ENCODE measurements around the gene RARS2. TPM values are rescaled to one million over a fixed set of nuclear protein-coding genes. Genes with fewer than 3 reads are reported as not detected.

Gene RARS2
- total RNA-seq, 4 donors from 2014 or later: 25.1 to 28.3 (median 26.9) TPM

DNA sequence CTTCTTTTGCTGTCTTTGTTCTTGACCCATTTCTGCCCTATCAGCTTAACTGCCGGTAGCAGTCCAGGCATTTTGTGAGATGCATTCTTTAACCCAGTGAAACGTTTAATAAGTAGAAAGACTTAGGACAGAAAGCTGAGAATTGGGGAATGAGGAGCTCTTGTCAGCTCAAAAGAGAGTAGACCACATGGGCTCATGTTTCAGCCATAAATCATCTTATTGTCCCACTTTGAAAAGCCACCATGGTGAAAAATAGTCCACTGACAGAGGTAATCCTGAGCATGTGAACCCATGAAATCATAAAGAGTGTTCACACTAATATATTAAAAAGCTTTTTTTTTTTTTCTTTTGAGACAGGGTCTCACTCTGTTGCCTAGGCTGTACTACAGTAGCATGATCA lies 16.4 kb upstream of the RARS2 start:
- H3K27me3 ChIP-seq: no peaks in the 10 kb centered on the region
- intact Hi-C loops (cut with DNase I; ENCODE audit: low total_unique reads) (no loop called here), in situ Hi-C loops (cut with MboI; ENCODE audit: low pct_ligation_motif_present in 1 of 4, low pct_unique_long_range_greater_than_20kb in 1 of 4, low sequenced_read_pairs in 3 of 4) (no loop called here)
- no peaks in the 10 kb centered on the region for H3K9me3 ChIP-seq
- H3K36me3 ChIP-seq: peaks cover 0 to 15% (median 0%) of the 10 kb centered on the region in 4 donors
- no peak for TF ChIP-seq POLR2A (IDR thresholded peaks at IDR 0.05)
- no peak for TF ChIP-seq POLR2AphosphoS5 (IDR thresholded peaks at IDR 0.05)
- TF ChIP-seq, protein P1, sequence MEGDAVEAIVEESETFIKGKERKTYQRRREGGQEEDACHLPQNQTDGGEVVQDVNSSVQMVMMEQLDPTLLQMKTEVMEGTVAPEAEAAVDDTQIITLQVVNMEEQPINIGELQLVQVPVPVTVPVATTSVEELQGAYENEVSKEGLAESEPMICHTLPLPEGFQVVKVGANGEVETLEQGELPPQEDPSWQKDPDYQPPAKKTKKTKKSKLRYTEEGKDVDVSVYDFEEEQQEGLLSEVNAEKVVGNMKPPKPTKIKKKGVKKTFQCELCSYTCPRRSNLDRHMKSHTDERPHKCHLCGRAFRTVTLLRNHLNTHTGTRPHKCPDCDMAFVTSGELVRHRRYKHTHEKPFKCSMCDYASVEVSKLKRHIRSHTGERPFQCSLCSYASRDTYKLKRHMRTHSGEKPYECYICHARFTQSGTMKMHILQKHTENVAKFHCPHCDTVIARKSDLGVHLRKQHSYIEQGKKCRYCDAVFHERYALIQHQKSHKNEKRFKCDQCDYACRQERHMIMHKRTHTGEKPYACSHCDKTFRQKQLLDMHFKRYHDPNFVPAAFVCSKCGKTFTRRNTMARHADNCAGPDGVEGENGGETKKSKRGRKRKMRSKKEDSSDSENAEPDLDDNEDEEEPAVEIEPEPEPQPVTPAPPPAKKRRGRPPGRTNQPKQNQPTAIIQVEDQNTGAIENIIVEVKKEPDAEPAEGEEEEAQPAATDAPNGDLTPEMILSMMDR (IDR thresholded peaks at IDR 0.05): no peak
- no peak for TF ChIP-seq EP300 (IDR thresholded peaks at IDR 0.05; ENCODE audit: low read depth)
- no peak for DNase-seq
- H3K4me1 ChIP-seq: no peaks in the 10 kb centered on the region
- 83 to 91% methylated on average over 2 of the region's 2 CpGs for WGBS, 2 donors (ENCODE audit: low coverage in 1 of 2)
- no peak overlapping the region for H3K27ac ChIP-seq
- H3K4me3 ChIP-seq: no peak overlapping the region

DNA sequence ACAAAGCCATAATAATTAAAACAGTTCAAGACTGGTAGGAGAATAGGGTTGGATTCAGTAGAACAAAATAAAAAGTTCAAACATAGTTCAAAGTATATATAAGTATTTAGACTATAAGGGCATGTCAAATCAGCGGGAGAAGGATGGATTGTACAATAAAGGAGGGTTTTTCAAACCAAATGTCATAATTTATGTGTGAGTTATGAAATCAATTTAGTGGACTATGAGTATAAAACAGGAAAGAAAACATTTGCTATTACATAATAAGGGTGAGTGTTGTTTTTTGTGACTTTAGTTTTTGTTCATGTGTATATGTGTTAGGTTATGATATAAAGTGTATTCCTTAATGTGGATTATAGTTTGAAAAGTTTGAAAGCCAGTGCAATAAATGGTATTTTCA lies 10.8 kb upstream of the RARS2 start:
- H3K27me3 ChIP-seq: no peaks in the 10 kb centered on the region
- H3K27ac ChIP-seq: no peak overlapping the region
- H3K4me1 ChIP-seq: no peaks in the 10 kb centered on the region
- TF ChIP-seq, protein P1 (IDR thresholded peaks at IDR 0.05): no peak
- TF ChIP-seq POLR2AphosphoS5 (IDR thresholded peaks at IDR 0.05) (no peak), POLR2A (IDR thresholded peaks at IDR 0.05) (no peak), EP300 (IDR thresholded peaks at IDR 0.05; ENCODE audit: low read depth) (no peak)
- H3K9me3 ChIP-seq: no peaks in the 10 kb centered on the region
- H3K4me3 ChIP-seq: no peak overlapping the region
- in situ Hi-C loops (cut with MboI; ENCODE audit: low pct_ligation_motif_present in 1 of 4, low pct_unique_long_range_greater_than_20kb in 1 of 4, low sequenced_read_pairs in 3 of 4) (no loop called here), intact Hi-C loops (cut with DNase I; ENCODE audit: low total_unique reads) (no loop called here)
- peaks cover 0 to 1% (median 0%) of the 10 kb centered on the region in 4 donors for H3K36me3 ChIP-seq
- 89 to 93% methylated on average over 1 of the region's 1 CpG for WGBS, 2 donors (ENCODE audit: low coverage in 1 of 2)
- no peak for DNase-seq

DNA sequence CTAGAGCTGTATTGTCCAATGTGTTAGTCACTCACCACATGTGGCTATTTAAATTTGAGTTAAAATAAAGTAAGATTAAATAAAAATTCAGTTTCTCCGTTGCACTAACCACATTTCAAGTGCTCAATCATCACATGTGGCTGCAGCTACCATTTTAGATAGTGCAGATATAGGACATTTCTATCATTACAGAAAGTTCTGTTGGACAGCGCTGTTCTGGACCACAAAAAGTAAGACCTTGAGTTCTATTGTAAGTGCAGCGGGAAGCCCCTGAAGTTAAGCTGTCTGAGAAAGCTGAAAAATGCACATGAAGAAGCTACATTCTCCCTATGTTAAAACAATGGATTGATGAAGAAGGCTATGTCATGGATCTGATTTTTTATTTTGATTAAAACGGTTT lies 1.2 kb upstream of the RARS2 start:
- H3K4me3 ChIP-seq: peak overlapping the region in 3 of 4 donors; percentile 66 to 91 (median 69)

DNA sequence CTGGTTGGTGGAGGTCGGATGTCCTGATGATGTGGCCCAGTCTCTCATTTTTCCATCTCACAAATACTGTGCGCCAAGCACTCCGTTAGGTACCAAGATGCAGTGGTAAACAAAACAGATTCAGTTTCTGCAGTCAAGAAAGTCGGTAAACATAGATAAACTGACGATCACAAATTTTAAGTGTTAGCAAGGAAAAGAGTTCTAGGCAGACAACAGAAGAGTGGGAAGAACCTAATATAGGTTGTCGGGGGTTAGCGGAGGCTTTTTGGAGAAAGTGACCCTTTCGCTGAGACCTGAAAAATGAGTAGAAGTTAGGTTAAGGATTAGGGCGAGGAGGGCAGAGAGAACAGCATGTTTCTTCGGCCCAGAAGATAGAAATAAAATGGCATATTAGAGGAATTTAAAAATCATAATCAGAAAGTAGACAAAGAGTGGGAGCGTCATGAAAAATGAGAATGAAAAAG lies 662 bp upstream of the RARS2 start:
- TF ChIP-seq EP300 (IDR thresholded peaks at IDR 0.05; ENCODE audit: low read depth) (no peak), POLR2A (IDR thresholded peaks at IDR 0.05) (no peak), POLR2AphosphoS5 (IDR thresholded peaks at IDR 0.05) (no peak)
- TF ChIP-seq, protein P1 (IDR thresholded peaks at IDR 0.05): no peak
- Histone ChIP-seq H3K9me3 (no peaks in the 10 kb centered on the region), H3K27me3 (no peaks in the 10 kb centered on the region), H3K4me3 (peak overlapping the region; percentile 66 to 93 (median 80)), H3K36me3 (peaks cover 0 to 9% (median 0%) of the 10 kb centered on the region in 4 donors), H3K27ac (peak overlapping the region; percentile 84 to 93 (median 88)), H3K4me1 (peaks cover 10 to 45% (median 24%) of the 10 kb centered on the region in 4 donors)
- in situ Hi-C loops (cut with MboI; ENCODE audit: low pct_ligation_motif_present in 1 of 4, low pct_unique_long_range_greater_than_20kb in 1 of 4, low sequenced_read_pairs in 3 of 4) (no loop called here), intact Hi-C loops (cut with DNase I; ENCODE audit: low total_unique reads) (loop anchor here (5.0 kb wide), 1 partner anchor 112 kb away; the partner anchor contains the start of gene AKIRIN2)
- DNase-seq: no peak
- 2 to 5% methylated on average over 8 to 11 of the region's 11 CpGs for WGBS, 2 donors (ENCODE audit: low coverage in 1 of 2)

More for the DNA sequence above, 1.2 kb upstream of the RARS2 start:
- Histone ChIP-seq H3K27ac (no peak overlapping the region), H3K36me3 (peaks cover 0 to 11% (median 0%) of the 10 kb centered on the region in 4 donors), H3K4me1 (peaks cover 10 to 45% (median 24%) of the 10 kb centered on the region in 4 donors), H3K27me3 (no peaks in the 10 kb centered on the region), H3K9me3 (no peaks in the 10 kb centered on the region)
- 67 to 70% methylated on average over 4 of the region's 4 CpGs for WGBS, 2 donors (ENCODE audit: low coverage in 1 of 2)
- no peak for DNase-seq
- in situ Hi-C loops (cut with MboI; ENCODE audit: low pct_ligation_motif_present in 1 of 4, low pct_unique_long_range_greater_than_20kb in 1 of 4, low sequenced_read_pairs in 3 of 4): no loop called here
- intact Hi-C loops (cut with DNase I; ENCODE audit: low total_unique reads): loop anchor here (5.0 kb wide), 1 partner anchor 111 kb away; the partner anchor contains the start of gene AKIRIN2
- TF ChIP-seq EP300 (IDR thresholded peaks at IDR 0.05; ENCODE audit: low read depth) (no peak), POLR2AphosphoS5 (IDR thresholded peaks at IDR 0.05) (no peak), POLR2A (IDR thresholded peaks at IDR 0.05) (no peak)
- TF ChIP-seq, protein P1 (IDR thresholded peaks at IDR 0.05): no peak

Measured in transverse colon (tissue), 4 donors.